Choroid plexus epithelial cell (primary cell): ENCODE data around the gene PTGR3.

ENCODE experiments used
- DNase-seq: peaks from one replicate; pipeline ENCODE4 v3.0.0-alpha.2; 2010; ENCODE audit warnings: low read depth
- H3K4me3 ChIP-seq: 2 replicates; pipeline ENCODE4 v1.5.1; 2011; ENCODE audit warnings: low read depth, mild to moderate bottlenecking, control low read depth, low read length, moderate library complexity
- CTCF ChIP-seq: conservative IDR thresholded peaks from 2 replicates; pipeline ENCODE4 v1.5.1; 2011; ENCODE audit warnings: low read depth, mild to moderate bottlenecking, control low read depth, inconsistent platforms, low read length, moderate library complexity

Gene PTGR3

DNA sequence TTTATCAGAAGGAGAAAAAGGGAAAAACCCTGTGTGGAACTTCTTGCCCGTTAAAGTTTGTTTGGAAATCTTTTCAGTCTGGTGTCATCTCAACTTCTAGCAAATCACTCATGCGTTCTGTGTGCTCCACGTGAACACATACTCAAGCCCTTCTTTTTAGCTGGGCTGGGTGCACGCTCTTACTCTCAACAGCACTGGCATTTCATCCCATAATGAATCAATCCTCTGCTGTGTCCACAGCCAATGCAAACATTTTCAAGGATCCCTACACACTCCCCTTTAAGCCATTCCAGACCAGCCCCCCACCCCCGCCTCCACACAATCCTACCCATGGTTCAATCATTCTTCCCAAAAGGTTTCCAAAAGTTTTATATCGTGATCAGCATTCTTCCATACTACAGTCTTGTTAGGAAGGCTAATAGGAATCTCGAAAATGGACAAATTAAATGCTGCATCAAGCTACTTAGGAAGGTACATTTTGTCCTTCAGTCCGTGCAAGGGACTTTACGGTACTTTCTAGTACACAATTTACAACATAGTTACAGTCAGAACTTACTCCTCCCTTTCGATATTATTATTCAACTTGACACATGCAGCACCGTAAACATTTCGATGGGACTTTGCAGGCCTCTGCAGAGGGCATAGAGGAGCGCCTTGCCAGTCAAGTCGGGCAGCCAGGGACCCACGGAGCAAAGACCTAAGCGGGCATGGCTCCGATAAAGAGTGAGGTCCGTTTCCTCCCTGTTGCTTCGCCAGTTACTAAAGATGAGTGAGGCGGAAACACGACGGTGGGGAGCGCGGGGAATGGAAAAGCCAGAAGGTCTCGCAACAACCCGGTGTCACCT, 1.4 kb downstream of the PTGR3 start:
- DNase-seq = peak; percentile 45
- no peak for TF ChIP-seq CTCF
- H3K4me3 ChIP-seq = peak overlapping the region; percentile 83

DNA sequence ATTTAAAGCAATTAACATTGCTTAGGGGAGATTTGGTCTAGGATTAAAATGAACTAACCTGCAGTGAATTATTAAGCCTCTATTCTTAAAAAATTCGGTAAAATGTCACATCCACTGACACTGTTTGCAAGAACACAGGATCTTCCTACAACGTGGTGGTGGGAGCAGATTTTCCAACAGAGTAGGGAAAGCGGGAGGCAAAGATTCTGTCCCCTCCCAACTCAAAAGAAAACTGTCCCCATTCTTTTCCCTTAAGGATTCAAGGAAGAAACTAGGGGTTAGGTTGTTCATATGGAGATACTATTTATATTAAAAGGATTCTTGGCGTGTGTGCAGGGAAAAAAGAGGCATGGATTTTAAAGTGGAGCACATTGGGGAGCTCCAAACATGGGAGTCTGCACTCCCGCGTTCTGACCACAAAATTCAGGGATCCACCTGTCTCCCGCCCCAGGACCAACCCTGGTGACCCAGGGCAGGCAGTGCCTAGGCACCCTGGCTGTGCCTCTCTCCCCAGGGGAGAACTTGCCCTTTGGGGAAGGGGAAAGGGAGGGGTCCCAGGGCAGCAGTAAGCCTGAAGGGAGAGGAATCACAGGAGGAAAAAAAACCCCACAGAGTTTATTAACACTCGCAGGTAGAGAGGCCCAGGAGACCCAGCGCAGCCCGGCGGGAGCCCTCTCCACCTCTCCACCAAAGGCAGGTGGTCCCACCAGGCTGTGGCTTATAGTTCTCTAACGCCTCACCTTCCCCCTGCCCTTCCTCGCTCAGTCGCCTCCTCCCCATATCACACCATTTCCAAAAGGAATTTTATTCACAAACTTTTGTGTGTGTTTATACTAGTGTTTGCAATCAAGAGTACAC, 2.3 kb downstream of the PTGR3 start:
- H3K4me3 ChIP-seq = peak overlapping the region; percentile 9
- no peak for TF ChIP-seq CTCF
- DNase-seq = no peak

- no peak for DNase-seq
- TF ChIP-seq CTCF = no peak
- peak overlapping the region; percentile 56 for H3K4me3 ChIP-seq
Observed at GRCh38 chr18:75205514-75206132, 3.3 kb downstream of the PTGR3 start.

DNA sequence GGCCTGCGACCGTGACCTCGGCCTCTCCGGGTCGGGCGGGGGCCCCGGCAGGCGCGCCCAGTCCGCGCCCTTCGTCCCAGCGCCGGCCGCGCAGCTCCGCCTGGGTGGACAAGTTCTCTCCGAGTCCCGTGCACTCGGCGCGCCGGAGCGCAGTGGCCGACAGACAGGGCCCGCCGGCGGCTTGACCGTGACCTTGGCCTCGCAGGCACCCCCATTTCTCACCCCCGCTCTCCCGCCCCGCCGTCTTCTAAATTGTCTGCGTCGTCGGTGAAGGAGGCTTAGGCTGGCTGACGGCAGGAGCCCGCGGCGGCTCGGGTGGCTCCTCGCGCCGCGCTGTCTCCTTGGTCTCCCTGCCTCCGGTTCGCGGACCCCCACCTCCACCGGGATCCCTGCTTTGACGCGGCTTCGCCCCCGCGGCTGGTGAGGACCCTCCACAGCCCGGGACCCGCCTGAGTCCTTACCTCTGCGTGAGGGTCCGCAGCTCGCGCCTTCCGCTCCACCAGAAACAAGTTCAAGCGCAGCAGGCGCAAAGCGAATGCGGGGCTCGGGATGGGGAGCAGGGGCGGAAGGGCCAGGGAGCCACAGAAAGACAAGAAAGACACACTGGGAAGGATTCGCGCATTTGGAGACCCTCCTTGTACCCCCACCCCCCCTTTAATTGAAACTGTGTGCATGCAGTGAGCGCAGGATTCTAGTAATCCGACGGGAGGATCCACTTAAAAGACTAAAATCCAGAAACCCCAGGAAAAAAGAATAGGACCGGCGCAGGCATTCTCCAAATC, 4.0 kb downstream of the PTGR3 start:
- TF ChIP-seq CTCF = no peak
- no peak for DNase-seq
- peak overlapping the region; percentile 56 for H3K4me3 ChIP-seq

DNA sequence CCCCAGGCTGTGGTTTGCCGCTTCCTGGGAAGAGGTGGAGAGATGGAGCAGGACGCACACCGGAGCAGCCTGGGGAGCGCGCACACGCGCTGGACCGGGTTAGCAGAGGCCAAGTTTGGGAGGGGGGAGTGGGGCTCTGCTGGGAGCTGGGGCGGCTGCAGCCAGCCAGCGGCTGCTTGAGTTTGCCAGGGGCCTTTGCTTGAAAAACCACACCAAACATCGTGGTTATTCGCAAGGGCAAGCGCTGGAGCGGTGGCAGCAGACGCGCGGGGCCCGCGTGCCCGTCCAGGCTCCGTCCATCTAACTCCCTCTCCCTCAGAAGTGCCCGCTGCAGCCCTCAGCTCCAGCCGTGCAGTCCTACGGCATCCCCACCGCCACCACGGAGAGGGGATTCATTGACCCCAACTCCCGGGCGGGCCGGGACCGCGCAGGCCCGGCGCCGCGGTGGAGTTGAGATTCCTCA, 4.6 kb downstream of the PTGR3 start:
- DNase-seq = peak; percentile 32
- peak overlapping the region; percentile 56 for H3K4me3 ChIP-seq
- no peak for TF ChIP-seq CTCF
